ENCODE results near the gene NFIA. TPM values are rescaled to one million over a fixed set of nuclear protein-coding genes. Genes with fewer than 3 reads are reported as not detected.
"Not testable (repeated sequence)": the region's sequence is repeated elsewhere in the genome, so short reads cannot be mapped to it uniquely, and the experiment has no call there.

The NFIA gene
- polyA plus RNA-seq, 3 donors: 1.4 to 5.3 (median 2.4) TPM

- H3K36me3 Mint-ChIP-seq: peaks cover 6 to 7% of the 10 kb centered on the region in 2 donors
- H3K9me3 Mint-ChIP-seq: no peaks in the 10 kb centered on the region
- Histone ChIP-seq H3K27ac (ENCODE audit: low read depth in 1 of 2, low read length in 2 of 2) (no peak overlapping the region), H3K27me3 (ENCODE audit: control insufficient read depth in 2 of 2, insufficient read depth in 2 of 2, low read length in 2 of 2) (no peaks in the 10 kb centered on the region), H3K4me2 (replicated peaks; ENCODE audit: extremely low read depth, low read length, poor library complexity, severe bottlenecking) (no peak overlapping the region), H3K4me3 (replicated peaks in 1 of 3; ENCODE audit: low read depth in 2 of 3, low read length in 3 of 3) (no peak overlapping the region), H3K79me2 (ENCODE audit: insufficient read depth, low read length) (no peaks in the 10 kb centered on the region), H3K36me3 (replicated peaks in 1 of 2; ENCODE audit: control insufficient read depth in 1 of 2, insufficient read depth in 2 of 2, low read length in 2 of 2) (no peaks in the 10 kb centered on the region), H3K4me1 (ENCODE audit: control insufficient read depth in 1 of 2, insufficient read depth in 2 of 2, low read length in 2 of 2) (peaks cover under 1 to 6% of the 10 kb centered on the region in 2 donors), H3K9ac (ENCODE audit: insufficient read depth, low read length, poor library complexity, severe bottlenecking) (no peak overlapping the region), H3K9me3 (replicated peaks in 1 of 2; ENCODE audit: control insufficient read depth in 1 of 2, insufficient read depth in 1 of 2, low read length in 2 of 2) (no peaks in the 10 kb centered on the region), H2AFZ (ENCODE audit: insufficient read depth, low read depth, low read length, poor library complexity, severe bottlenecking) (no peak overlapping the region), H4K20me1 (ENCODE audit: insufficient read depth, low read length) (no peaks in the 10 kb centered on the region)
- 83% methylated on average over 1 of the region's 1 CpG for WGBS (ENCODE audit: insufficient coverage)
- peaks cover 8% of the 10 kb centered on the region for H3K4me1 Mint-ChIP-seq
- DNase-seq: no peak
- TF ChIP-seq, protein P1, sequence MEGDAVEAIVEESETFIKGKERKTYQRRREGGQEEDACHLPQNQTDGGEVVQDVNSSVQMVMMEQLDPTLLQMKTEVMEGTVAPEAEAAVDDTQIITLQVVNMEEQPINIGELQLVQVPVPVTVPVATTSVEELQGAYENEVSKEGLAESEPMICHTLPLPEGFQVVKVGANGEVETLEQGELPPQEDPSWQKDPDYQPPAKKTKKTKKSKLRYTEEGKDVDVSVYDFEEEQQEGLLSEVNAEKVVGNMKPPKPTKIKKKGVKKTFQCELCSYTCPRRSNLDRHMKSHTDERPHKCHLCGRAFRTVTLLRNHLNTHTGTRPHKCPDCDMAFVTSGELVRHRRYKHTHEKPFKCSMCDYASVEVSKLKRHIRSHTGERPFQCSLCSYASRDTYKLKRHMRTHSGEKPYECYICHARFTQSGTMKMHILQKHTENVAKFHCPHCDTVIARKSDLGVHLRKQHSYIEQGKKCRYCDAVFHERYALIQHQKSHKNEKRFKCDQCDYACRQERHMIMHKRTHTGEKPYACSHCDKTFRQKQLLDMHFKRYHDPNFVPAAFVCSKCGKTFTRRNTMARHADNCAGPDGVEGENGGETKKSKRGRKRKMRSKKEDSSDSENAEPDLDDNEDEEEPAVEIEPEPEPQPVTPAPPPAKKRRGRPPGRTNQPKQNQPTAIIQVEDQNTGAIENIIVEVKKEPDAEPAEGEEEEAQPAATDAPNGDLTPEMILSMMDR (IDR thresholded peaks at IDR 0.05): no peak
- H3K4me3 Mint-ChIP-seq: no peak overlapping the region
- H3K27me3 Mint-ChIP-seq (ENCODE audit: low read depth in 3 of 3): no peaks in the 10 kb centered on the region
- no peak overlapping the region for H3K27ac Mint-ChIP-seq
- intact Hi-C loops (cut with micrococcal nuclease): no loop called here
Measured at GRCh38 chr1:61462628-61463027, 380.3 kb downstream of the NFIA start.

DNA sequence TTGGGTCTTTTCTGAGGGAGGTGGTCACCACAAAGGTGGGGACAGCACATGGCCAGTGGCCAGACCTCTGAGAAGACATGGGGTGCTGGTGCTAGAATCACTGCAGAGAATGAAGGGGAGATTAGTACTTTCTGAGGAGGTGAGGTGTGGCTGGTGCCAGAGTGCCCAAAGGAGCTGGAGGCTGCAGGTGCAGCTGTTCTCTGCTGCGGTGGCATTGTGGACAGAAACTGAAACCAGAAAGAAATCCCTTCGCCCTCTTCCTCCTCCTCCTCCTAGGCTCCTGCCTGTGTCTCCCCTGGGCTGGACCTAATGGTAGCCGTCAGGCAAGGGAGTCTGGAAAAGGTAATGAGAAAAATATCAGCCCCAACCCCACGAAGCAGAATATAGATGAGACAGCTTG is 380.9 kb downstream of the NFIA start:
- Mint-ChIP-seq H3K27me3 (ENCODE audit: low read depth in 3 of 3) (no peaks in the 10 kb centered on the region), H3K36me3 (peaks cover 6 to 7% of the 10 kb centered on the region in 2 donors), H3K4me3 (peak overlapping the region; percentile 43 to 61), H3K9me3 (no peaks in the 10 kb centered on the region), H3K4me1 (peaks cover 5% of the 10 kb centered on the region), H3K27ac (peak overlapping the region in 2 of 7 donors; percentile 30 to 63)
- H3K27ac ChIP-seq (ENCODE audit: low read depth in 1 of 2, low read length in 2 of 2): no peak overlapping the region
- TF ChIP-seq, protein P1 (IDR thresholded peaks at IDR 0.05): no peak
- no peaks in the 10 kb centered on the region for H3K36me3 ChIP-seq (replicated peaks in 1 of 2; ENCODE audit: control insufficient read depth in 1 of 2, insufficient read depth in 2 of 2, low read length in 2 of 2)
- no peaks in the 10 kb centered on the region for H3K4me1 ChIP-seq (ENCODE audit: control insufficient read depth in 1 of 2, insufficient read depth in 2 of 2, low read length in 2 of 2)
- no peaks in the 10 kb centered on the region for H3K27me3 ChIP-seq (ENCODE audit: control insufficient read depth in 2 of 2, insufficient read depth in 2 of 2, low read length in 2 of 2)
- no CpG with 5 or more reads among the region's 4 CpGs for WGBS (ENCODE audit: insufficient coverage)
- H3K79me2 ChIP-seq (ENCODE audit: insufficient read depth, low read length): no peaks in the 10 kb centered on the region
- intact Hi-C loops (cut with micrococcal nuclease): no loop called here
- no peak for DNase-seq
- no peak overlapping the region for H3K9ac ChIP-seq (ENCODE audit: insufficient read depth, low read length, poor library complexity, severe bottlenecking)
- no peak overlapping the region for H3K4me3 ChIP-seq (replicated peaks in 1 of 3; ENCODE audit: low read depth in 2 of 3, low read length in 3 of 3)
- no peaks in the 10 kb centered on the region for H4K20me1 ChIP-seq (ENCODE audit: insufficient read depth, low read length)
- H3K9me3 ChIP-seq (replicated peaks in 1 of 2; ENCODE audit: control insufficient read depth in 1 of 2, insufficient read depth in 1 of 2, low read length in 2 of 2): no peaks in the 10 kb centered on the region
- no peak overlapping the region for H2AFZ ChIP-seq (ENCODE audit: insufficient read depth, low read depth, low read length, poor library complexity, severe bottlenecking)
- no peak overlapping the region for H3K4me2 ChIP-seq (replicated peaks; ENCODE audit: extremely low read depth, low read length, poor library complexity, severe bottlenecking)

GRCh38 chr1:61467836-61468235 is 385.5 kb downstream of the NFIA start:
- DNase-seq; H3K36me3 ChIP-seq (replicated peaks in 1 of 2; ENCODE audit: control insufficient read depth in 1 of 2, insufficient read depth in 2 of 2, low read length in 2 of 2); H3K9me3 ChIP-seq (replicated peaks in 1 of 2; ENCODE audit: control insufficient read depth in 1 of 2, insufficient read depth in 1 of 2, low read length in 2 of 2); H3K4me1 ChIP-seq (ENCODE audit: control insufficient read depth in 1 of 2, insufficient read depth in 2 of 2, low read length in 2 of 2); H3K36me3 Mint-ChIP-seq; H3K4me2 ChIP-seq (replicated peaks; ENCODE audit: extremely low read depth, low read length, poor library complexity, severe bottlenecking); H3K9ac ChIP-seq (ENCODE audit: insufficient read depth, low read length, poor library complexity, severe bottlenecking); H3K79me2 ChIP-seq (ENCODE audit: insufficient read depth, low read length); H3K27me3 ChIP-seq (ENCODE audit: control insufficient read depth in 2 of 2, insufficient read depth in 2 of 2, low read length in 2 of 2); H2AFZ ChIP-seq (ENCODE audit: insufficient read depth, low read depth, low read length, poor library complexity, severe bottlenecking); intact Hi-C loops (cut with micrococcal nuclease); H3K4me3 ChIP-seq (replicated peaks in 1 of 3; ENCODE audit: low read depth in 2 of 3, low read length in 3 of 3); H3K27me3 Mint-ChIP-seq (ENCODE audit: low read depth in 3 of 3); H4K20me1 ChIP-seq (ENCODE audit: insufficient read depth, low read length); H3K27ac ChIP-seq (ENCODE audit: low read depth in 1 of 2, low read length in 2 of 2); H3K27ac Mint-ChIP-seq; H3K4me3 Mint-ChIP-seq; H3K4me1 Mint-ChIP-seq; H3K9me3 Mint-ChIP-seq: not testable (repeated sequence)
- WGBS (ENCODE audit: insufficient coverage): no CpG with 5 or more reads among the region's 5 CpGs
